Effector CD8-positive, alpha-beta T cell (primary cell): Measurements from ENCODE around the gene CMC4.
A peak's percentile ranks its signal among the peaks of the same experiment; 100 is the strongest.

Source experiments
- DNase-seq: peaks from one replicate; lab custom pipeline; 2025; lab: John Stamatoyannopoulos, UW
- total RNA-seq, 4 experiments: gene quantifications; one replicate each; lab custom pipeline; 2026; lab: John Stamatoyannopoulos, UW

Gene CMC4, protein sequence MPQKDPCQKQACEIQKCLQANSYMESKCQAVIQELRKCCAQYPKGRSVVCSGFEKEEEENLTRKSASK
- 0 reads per million in 4 experiments for total RNA-seq

DNA sequence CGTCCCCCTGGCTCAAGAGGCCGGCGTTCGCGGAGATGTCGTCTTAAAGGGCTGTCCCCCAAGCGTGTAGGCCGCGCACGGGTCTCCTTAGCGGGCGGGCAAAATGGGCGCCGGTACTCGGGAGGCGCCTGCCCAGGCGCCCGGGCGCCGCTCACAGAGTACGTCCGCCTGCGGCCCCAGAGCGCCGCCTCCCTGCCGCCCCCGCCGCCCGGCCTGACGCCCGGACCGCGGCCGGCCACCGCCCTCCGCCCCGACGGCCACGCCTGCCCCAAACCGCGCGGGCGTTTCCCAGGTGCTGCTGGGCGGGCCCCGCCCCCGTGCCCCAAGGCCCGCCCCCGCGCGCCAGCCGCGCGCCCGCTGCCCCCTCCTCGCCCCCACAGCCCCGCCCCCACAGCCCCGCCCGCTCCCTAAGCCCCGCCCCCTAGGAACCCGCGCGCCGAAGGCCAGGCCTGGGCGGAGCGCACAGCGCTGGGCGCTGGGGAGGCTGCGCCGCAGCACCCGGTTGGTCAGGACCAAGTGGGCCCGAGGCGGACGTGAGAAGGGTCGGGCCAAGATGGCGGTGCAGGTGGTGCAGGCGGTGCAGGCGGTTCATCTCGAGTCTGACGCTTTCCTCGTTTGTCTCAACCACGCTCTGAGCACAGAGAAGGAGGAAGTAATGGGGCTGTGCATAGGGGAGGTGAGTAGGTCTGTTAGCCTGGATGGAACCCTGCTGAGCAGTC lies at the start of gene CMC4, which contains the start of the genes BRCC3 and MTCP1:
CMC4 (minus strand) TSS at position 162 of the 719 bp plus-strand sequence. CDS start 7,113 bp downstream, outside the sequence.
BRCC3 (plus strand) TSS at position 534 of the 719 bp plus-strand sequence; CDS start at position 554, 20 bp downstream.
MTCP1 (minus strand) TSS at position 162 of the 719 bp plus-strand sequence. CDS start 5,126 bp downstream, outside the sequence.
- peak; percentile 72 for DNase-seq

DNA sequence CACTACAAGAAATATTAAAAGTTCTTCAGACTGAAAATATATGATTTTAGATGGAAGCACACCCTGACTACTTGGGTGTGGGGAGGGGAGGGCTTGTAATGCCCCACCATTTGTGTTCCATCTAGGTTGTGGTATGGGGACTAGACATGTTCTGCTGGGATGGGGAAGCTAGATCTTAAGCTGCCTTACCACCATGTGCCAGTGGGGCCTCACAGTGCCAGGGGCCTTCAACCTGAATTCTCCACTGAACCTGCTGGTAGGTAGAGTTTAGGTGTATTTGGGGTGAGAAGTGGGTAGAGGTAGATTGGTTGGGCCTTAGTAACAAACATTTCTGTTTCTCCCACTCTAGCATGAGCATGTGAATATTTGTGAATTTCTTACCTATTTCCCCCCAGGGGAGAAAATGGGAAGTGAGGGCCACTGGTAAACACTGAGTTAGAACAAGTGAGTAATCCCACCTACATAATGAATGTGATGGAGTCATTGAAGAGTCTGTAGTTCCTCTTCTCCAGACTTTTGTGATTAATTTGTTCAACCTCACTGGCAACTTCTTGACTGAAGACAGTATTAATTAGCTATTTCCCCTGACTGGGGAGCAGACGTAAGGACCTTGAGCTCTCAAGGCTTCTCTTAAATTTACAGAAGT lies 44.4 kb upstream of the CMC4 start:
- DNase-seq = no peak

DNA sequence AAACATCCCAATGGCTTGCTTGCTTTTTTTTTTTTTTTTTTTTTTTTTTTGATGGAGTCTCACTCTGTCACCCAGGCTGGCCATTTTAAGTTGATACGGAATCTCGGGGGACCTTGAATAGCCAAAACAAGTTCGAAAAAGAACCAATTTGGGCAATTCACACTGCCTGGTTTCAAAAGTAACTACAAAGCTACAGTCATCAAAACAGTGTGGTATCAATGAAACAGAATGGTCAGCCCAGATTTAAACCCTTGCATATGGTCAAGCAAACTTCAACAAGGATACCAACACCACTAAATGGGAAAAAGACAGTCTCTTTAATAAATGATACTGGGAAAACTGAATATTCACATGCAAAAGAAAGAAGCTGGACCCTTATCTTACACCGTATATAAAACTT lies 42.2 kb upstream of the CMC4 start:
- DNase-seq = no peak

DNA sequence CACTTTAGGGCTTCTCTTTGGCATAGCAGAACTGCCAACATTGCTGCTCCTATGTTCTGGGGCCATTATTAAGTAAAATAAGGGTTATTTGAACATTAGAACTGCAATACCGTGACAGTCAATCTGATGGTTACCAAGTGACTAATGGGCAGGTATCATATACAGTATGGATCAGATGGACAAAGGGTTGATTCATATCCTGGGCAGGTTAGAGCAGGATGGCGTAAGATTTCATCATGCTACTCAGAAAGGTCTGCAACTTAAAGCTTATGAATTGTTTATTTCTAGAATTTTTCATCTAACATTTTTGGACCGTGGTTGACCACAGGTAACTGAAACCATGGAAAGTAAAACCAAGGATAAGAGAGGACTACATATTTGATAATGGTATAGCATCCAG lies 41.2 kb upstream of the CMC4 start:
- DNase-seq = no peak

DNA sequence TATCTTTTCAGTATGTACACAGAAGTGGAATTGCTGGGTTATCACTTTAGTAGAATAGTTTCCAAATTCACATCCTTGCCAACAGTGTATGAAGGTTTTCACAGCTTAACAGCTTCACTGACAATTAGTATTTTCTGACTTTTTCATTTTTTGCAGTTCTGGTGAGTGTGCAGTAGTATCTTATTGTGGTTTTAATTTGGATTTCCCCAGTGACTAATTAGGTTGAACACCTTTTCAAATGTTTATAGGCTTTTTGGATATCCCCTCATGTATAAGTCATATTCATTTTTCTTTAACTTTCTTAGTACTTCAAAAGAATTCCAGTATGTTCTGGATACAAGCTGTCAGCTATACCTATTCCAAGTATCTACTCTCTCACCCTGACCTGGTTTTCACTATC lies 37.5 kb upstream of the CMC4 start:
- DNase-seq = no peak

DNA sequence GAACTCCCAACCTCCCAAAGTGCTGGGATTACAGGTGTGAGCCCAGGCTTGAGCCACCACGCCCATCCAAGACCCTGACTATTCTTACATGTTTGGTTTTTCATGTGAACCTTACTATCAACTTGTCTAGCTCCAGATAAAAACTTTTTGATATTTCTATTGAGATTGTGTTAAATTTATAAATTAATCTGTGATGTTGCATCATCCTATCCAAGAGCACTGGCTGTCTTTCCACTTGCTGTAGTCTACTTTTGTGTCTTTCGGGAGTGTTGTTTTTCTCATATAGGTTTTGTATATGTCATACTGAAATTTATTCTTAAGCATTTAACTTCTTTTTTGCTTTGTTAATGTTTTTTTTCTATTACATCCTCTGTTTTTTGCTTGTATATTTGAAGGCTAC lies 35.0 kb upstream of the CMC4 start:
- no peak for DNase-seq

DNA sequence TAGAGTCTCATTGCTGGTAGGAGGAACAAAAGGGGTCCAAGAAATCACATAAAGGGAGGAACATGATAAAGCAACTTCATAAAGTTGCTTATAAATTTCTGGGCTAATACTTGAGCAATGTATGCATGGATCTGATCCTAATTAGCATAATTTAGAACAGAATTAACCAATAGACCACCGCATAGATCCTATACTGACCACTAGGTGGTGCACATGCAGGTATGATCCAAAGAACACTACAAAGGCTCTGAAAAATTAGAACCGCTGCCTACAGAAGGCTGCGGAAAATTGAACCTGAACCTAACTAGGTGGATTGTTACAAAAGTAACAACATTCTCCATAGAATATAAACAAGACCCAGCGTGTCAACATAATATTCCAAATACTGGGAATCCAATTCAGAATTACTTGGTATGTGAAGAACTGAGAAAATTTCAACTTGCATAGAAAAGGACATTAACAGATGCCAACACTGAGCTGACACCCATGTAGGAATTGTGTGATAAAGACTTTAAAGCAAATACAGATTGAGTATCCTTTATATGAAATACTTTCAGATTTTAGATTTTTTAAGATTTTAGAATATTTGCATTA lies 23.6 kb upstream of the CMC4 start:
- no peak for DNase-seq

DNA sequence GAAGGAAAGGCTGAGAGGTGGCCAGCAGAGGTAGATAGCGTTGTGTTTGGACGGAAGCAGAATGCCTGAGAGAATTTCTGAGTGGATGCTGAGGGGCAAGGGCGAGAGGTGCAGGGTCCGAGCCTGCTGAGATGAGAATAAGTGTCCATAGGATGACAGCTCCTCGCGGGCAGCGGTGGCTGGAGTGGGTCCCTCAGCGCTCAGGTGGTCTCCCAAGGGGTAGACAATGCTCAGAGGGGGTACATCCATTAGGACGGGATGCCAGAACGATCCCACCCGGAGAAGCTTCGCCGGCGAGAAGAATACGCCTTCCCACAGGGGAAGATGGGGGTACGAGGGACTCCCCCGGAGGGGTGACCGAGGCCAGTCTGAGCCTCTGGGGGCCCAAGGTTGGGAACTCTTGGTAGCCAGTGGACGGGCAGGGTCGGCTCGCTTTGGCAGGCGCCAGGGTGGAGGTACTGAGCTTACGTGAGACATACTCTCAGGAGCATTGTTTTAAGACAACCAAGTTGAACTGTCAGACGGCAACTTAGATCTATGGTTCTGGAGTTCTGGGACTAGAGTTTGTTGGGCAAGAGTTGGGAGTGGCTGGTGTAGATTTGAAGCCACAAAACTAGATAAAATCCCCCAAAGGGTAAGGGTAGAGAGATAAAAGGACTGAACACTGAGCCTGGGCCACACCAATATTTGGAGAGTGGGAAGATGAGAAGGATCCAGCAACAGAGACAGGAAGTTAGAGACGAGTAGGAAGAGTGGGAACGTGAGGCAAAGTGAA lies 16.2 kb upstream of the CMC4 start:
- no peak for DNase-seq

DNA sequence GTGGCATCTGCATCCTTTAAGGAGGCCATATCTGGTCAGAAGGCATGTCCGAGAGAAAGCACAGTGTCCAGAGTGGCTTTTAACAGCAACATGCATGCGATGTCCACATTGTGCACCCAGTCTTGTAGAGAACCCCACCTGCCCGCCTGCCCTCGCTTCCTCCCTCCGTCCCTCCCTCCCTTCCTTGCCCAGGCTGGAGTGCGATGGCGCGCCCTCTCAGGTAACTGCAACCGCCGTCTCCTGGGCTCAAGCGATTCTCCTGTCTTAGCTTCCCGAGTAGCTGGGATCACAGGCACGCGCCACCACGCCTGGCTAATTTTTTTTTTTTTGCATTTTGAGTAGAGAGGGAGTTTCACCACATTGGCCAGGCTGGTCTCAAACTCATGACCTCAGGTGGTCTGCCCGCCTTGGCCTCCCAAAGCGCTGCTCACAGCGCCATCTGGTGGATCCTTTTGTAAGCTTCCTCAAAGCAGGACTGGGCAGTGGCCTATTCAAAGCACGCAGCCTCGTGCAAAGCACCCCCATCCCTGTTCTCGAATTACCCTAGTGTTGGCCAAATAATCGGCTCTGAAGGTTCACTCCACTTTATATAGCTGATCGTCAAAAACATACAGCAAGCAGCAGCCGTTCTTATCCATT lies 15.4 kb upstream of the CMC4 start:
- peak; percentile 10 for DNase-seq

DNA sequence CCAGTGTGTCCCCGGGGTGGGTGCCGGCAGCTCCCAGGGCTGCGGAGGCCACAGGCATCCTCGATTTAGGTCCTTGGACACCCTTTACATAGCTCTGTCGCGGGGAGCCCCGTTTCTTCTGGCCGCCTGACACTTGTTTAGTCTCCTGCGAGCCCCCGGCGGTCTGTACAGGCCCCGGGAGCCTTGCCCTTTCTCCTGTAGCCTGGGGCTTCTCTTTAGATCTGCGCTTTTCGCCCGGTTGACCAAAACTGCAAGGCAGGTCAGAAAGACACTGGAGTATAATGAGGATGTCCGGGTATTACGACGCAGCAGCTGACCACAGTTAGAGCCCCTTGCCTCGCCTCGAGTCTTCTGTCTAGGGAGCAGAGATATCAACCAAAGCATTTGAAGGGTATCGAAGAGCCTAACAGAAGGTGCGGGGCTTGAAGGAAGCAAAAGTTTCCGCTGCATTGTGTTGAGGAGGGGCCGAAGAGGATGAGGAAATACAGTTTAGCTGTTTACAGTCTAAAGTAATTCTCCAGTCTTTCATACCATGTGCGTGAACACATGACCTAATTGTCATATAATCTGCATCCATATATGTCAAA lies 851 bp upstream of the CMC4 start:
- no peak for DNase-seq

DNA sequence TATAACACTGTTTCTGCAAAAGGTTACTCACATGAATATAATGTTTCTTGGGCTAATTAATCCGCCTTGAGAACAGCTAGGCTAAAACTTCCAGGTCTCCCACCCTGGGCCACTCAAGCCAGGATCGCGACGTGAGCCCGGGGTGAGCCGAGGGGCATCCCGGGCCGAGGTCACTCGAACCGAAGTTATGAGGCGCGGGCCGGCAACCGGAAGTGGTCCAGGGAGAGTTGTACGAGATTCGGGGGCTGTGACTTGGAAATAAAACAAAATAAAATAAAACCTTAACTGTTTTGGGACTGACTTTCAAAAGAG lies 317 bp downstream of the CMC4 start:
- DNase-seq = no peak

DNA sequence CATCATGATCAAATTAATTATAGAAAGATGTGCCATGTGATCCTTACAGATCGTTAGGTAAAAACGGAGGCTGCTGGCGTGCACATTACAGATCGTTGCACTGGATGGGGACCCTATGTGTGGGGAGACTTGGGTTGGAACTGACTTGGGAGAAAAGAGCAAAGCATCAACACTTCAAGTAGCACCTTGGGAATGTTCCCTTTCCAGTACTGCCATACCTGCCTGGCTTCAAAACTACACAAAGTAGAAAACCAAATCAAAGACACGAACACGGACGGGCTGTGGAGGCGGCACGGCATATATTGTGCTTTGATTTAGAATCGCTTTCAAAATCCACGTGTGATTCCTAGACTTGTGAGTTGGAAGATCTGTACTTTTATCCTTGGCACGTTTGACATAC lies 898 bp downstream of the CMC4 start:
- no peak for DNase-seq

DNA sequence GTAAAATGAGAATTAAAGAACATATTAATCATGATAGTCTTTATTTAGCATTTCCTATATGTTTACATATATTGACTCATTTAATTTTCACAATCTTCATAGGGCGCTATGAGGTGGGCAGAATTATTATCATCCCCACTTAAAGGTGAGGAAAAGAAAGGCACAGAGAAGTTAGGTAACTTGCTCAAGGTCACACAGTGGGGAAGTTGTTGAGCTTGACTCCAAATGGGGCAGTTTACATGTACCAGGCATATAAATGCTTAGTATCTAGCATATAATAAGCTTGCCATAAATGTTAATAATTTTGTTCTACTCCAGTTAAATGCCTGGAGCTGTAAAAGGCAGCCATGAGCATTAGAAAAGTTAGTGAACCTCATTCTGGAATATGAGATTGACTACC lies 1.5 kb downstream of the CMC4 start:
- no peak for DNase-seq

DNA sequence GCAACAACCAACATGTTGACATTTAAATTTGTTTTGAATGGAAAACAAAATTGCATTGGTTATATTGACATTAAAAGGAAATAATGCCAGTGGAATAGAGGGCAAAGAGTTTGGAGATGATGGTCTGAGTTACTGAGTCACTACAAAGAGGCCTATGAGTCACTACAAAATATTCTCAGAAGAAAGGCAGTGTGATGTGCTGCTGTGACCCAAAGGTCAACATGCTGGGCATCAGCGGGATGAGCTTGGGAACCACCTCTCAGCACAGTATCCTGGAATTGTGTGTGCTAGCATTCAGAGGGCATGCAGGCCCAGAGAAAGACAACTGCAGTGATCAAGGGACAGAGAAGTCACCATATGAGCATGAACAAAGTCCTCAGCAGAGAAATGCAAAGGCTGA lies 2.8 kb downstream of the CMC4 start:
- DNase-seq = no peak

DNA sequence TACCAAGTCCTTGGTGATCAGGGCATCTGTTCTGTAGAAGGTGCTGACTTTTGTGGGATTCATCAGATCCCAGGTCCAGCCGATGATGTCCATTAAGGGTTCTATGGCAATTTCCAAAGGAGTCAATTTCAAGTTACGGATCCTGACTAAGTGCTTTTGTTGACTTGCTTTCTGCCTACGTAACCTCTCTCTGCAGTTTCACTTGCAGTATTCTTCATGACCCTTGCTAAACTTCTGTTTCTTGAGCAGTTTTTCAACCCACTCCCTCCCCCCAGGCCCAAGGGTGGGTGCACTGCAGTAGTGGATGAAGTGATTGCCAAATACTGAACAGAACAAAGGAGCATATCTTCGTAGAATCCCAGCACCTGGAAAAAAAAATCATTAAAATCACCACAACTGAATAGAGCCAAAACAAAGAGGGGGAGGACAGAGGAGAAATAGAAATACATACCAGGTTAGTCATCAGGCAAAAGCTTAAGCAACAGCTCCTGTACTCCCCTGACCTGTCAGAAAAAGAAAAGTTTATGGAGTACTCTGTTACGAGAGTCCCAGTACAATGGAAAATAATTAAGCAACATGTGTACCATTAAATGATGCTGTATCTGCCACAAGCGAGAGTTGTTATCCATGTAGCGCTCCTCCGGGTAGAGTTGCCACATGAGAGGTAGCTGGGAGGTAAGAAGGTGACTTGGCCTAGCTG lies 5.8 kb downstream of the CMC4 start:
- DNase-seq = no peak

DNA sequence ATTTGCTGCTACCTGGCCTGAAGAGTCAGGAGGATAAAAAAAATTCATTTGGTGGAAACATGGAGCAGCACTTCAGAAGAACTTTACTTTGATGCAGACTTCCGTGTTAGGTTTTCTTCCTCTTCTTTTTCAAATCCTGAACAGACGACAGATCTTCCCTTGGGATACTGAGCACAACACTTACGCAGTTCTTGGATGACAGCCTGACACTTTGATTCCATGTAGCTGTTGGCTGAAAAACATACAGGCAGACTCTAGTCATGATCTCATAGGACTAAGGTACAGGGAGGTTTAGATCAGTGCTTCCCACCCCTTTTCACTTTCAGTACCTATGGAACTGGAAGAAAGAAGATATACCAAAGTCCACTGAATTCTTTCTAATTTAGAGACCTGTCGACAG lies 9.2 kb downstream of the CMC4 start:
- DNase-seq = no peak

DNA sequence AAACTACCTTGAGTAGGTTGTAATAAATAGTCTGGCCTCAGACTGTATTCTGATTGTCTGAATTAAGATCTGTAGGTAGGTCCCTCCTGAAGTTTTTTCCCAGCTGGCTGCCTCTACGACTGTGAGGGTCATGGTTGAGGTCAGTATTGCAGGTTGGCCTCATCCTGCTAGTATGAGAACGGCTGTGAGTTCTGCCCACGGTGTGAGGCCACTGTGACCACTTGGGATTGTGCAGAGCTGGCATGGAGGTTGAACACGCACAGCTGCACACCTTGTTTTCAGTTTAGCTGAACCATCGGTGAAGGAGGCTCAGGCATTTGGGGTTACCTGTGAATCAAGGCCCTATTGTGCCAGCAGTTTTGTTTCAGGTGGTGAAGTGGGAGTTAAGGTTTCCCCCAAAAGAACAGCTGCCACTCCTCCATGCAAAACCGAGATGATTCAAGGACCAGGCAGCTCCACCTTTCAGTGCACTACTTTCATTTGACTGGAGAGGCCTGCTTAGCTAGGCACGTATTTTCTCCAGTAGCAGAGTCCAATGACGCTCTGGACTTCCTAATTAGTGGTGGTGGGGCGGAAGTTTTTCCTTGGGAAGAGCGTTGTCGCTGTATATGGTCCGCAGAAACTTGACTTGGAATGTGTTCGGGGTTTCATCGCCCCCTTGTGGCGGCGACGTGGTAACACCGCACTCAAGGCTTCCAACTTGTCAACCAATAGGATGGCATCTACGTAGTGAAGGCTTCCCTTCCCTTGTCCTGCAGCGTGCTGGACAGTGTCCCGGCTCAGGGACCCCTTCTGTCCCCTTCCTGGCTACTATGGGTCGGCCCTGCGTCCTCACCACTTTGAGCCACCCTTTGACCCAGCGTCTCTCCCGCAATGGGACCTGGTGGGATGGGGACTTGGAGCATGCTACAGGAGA lies 13.8 kb downstream of the CMC4 start:
- peak; percentile 24 for DNase-seq

DNA sequence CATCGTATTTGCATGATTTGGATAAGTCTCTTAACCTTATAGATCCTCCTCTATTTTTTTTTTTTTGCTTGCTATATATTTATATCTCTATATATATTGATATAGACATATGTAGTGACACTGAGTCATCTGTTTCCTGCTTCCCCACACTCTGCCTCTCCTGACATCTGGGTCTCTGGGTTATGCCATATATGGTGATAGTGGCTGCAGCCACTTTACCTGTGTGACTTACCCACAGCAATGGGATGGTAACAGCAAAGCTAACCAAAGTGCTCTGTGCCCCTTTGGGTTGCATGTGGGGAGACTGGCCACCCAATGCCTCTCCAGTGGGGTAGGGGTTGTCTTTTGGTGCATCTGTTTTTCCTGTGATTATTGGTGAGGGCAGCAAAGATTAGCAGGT lies 14.5 kb downstream of the CMC4 start:
- DNase-seq = no peak

DNA sequence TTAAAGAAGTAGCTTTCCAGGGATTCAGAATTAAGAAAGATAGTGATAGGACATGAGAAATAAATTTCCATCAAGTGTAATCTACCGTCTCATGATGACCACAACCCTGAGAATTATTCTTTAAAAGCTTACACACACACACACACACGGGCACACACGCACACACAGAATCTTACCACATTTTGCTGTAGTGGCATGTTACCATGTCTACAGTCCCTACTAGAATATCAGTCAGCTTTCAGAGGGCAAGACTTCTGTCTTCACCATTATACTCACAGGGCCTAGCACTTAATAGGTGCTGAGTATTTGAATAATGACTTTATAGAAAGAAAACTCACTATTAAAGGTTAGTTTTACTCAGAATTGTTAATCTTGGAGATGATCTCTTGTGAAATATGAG lies 15.4 kb downstream of the CMC4 start:
- no peak for DNase-seq

DNA sequence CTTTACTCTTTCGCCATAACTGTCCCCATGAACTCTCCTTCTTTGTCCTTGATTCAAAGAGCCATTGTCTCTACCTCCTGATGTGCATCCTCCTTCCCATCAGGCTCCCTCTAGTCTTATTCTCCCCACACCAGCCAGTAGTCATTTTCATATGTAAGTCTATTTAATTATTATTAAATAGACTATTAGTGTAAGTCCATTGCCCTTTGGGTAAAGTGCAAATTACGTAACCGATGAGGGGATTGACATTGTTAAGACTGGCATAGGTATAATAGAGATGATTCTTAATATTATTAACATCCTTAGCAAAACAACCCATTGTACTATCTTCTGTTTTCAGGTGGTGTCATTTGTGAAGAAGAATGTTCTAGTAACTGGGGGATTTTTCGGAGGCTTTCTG lies 16.7 kb downstream of the CMC4 start:
- no peak for DNase-seq
